Fibroblast of skin of scalp (primary cell): ENCODE results near the gene UNC45B.
"Not testable (repeated sequence)": the region's sequence is repeated elsewhere in the genome, so short reads cannot be mapped to it uniquely, and the experiment has no call there.

Experiments used
- DNase-seq: peaks from one replicate; pipeline ENCODE4 v3.0.0-alpha.2; 2013

The UNC45B gene

DNA sequence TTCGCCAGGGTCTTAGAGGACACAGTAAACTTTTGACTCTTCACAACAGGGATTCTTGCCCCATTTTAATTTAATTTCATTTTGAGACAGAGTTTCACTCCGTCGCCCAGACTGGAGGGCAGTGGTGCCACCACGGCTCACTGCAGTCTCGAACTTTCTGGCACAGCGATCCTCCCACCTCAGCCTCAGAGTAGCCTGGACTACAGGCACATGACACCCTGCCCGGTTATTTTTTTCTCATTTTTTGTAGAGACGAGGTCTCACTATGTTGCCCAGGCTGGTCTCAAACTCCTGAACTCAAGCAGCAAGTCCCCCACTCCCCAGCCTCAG lies 5.2 kb upstream of the UNC45B start:
- DNase-seq = no peak

- DNase-seq = no peak
These were observed 2.8 kb upstream of the UNC45B start for GRCh38 chr17:35144840-35145239.

DNA sequence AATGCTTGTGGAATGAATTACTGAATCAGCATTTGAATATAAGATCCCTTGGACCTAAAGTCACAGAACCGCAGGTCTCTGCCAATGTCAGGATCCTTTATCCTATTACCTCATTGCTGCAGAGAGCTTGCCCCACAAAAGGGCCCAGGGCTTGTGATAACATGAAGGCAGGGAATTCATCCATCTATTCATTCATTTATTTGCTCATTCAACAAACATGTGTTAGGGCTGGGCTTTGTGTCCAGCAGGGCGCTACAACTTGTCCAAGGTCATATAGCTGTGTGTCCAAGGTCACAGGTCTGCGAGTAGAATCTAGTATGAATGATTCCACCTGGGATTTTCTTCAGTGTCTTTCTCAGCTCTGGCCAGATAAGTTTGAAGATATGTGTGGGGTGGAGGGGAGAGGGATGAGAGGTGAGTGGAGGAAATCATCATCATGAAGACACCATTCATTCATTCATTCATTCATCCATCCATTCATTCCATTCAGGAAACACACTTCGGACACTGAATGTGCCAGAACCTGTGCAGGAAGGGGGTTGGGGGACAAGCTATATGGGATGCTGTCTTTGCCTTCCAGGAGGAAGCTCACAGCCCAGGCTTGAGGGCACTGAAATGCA lies 1.3 kb upstream of the UNC45B start:
- no peak for DNase-seq

- DNase-seq = no peak
These were observed 527 bp downstream of the UNC45B start for GRCh38 chr17:35148144-35148543.

- DNase-seq = no peak
These were observed 2.3 kb downstream of the UNC45B start for GRCh38 chr17:35149941-35150340.

DNA sequence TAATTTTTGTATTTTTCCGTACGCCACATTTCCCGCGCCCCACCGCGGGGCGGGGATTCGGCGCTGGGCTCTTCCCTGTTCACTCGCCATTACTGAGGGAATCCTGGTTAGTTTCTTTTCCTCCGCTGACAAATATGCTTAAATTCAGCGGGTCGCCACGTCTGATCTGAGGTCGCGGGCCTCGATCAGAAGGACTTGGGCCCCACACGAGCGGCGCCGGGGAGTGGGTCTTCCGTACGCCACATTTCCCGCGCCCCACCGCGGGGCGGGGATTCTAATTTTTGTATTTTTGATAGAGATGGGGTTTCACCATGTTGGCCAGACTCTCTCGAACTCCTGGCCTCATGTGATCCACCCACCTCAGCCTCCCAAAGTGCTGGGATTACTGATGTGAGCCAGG lies 3.5 kb downstream of the UNC45B start:
- not testable (repeated sequence) for DNase-seq

DNA sequence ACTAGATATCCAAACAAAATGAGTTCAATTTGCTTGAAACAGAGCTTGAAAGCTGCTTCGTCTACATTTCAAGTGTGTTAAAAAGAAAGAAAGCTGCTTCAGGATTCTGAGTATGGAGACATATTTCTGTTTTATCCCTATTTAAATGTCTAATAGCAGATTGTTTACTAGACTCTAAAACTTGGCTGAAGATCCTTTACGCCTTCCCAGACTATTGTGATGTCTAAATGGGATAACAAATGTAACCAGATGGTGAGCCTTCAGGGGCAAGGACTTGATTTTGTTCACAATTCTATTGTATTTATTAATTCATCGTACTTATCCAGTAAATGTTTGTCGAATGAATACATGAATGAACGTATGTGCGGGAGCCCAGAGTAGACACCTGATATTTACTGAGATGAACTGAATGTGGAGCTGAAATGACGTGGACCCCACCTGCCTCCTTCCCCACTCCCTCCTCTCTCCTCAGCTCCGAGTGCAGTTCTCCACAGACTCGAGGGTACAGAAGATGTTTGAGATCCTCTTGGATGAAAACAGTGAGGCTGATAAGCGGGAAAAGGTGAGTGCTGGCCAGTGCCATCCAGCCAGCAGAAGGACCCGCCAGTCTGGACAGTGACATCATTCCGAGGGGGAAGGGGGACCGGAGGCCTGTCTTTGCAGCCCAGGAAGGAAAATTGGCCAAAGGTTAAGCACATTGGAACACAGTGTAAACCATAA lies 5.0 kb downstream of the UNC45B start:
- no peak for DNase-seq

- DNase-seq = no peak
These were observed 6.9 kb downstream of the UNC45B start for GRCh38 chr17:35154196-35155165.

GRCh38 chr17:35155246-35155645 lies 7.6 kb downstream of the UNC45B start:
- no peak for DNase-seq

- no peak for DNase-seq
These were observed 12.3 kb downstream of the UNC45B start for GRCh38 chr17:35159940-35160339.

DNA sequence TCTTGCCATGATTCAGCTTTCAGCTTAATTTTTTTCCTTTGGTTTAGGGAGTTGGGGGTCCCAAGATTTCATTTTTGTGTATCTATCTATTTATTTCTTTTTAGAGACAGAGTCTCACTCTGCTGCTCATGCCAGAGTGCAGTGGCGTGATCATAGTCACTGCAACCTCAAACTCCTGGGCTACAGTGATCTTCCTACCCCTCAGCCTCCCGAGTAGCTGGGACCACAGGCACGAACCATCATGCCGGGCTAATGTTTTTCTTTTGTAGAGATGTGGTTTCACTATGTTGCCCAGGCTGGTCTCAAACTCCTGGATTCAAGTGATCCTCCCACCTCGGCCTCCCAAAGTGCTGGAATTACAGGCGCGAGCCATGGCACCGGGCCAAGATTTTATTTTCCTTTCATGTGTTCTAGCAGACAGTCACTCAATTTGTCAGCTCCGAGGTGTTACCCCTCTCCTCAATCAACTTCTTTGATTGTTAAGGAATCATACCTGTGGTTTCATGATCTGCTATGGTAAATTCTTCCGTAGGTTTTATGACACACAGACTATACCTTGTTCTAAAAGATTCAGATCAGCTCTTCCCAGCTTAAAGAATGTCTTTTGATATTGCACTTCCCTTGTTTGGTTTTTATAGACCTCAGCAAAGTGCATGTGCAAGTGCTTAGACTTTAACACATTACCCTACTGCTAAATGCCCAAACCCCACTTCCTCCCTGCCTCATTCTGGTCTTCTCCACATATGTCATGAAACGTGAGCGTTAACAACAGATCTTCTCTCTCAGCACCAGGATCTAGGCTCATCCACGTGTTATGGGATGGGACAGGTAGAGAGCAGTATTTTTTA lies 13.0 kb downstream of the UNC45B start:
- no peak for DNase-seq

- no peak for DNase-seq
These were observed 13.7 kb downstream of the UNC45B start for GRCh38 chr17:35161281-35161761.

DNA sequence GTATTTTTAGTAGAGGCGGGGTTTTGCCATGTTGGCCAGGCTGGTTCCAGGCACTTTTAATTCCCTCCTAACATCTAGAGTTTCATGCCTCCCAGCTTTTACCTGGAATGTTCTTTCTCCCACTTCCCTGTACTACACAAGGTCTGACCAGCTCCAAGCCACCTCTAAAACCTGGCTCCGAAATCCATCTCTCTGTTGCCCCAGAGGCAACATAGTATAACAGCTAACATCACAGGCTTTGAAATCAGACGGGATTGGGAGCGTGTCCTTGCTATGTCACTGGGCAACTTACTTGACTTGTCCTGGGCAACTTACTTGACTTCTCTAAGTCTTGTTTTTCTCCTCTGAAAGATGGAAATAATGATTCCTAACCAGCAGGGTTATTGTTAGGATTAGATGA lies 15.1 kb downstream of the UNC45B start:
- no peak for DNase-seq

DNA sequence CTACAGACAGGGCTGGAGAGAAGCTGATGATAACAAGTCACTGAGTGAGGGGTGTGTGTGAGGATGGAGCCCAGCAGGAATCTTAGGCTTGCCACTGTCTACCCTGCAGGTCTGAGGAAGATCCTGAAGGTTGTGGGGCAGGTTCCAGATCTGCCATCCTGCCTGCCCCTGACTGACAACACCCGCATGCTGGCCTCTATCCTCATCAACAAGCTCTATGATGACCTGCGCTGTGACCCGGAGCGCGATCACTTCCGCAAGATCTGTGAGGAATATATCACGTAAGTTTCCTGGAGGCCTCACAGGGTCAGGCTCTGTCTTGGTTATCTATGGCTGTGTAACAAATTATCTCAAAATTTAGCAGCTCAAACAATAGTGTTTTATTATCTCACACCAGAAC lies 16.3 kb downstream of the UNC45B start:
- no peak for DNase-seq

DNA sequence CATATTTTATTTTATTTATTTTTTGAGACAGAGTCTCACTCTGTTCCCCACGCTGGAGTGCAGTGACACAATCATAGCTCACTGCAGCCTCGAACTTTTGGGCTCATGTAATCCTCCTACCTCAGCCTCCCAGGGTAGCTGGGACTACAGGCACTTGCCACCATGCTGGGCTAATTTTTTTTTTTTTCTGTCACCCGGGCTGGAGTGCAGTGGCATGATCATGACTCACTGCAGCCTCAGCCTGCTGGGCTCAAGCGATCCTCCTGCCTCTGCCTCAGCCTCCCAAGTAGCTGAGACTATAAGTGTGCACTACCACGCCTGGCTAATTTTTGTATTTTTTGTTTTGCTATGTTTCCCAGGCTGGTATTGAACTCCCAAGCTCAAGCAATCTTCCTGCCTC lies 17.1 kb downstream of the UNC45B start:
- no peak for DNase-seq

- DNase-seq = no peak
These were observed 18.9 kb downstream of the UNC45B start for GRCh38 chr17:35166526-35166925.

- no peak for DNase-seq
These were observed 19.4 kb downstream of the UNC45B start for GRCh38 chr17:35167046-35167445.

- peak; percentile 12 for DNase-seq
These were observed 20.0 kb downstream of the UNC45B start for GRCh38 chr17:35167666-35168065.

DNA sequence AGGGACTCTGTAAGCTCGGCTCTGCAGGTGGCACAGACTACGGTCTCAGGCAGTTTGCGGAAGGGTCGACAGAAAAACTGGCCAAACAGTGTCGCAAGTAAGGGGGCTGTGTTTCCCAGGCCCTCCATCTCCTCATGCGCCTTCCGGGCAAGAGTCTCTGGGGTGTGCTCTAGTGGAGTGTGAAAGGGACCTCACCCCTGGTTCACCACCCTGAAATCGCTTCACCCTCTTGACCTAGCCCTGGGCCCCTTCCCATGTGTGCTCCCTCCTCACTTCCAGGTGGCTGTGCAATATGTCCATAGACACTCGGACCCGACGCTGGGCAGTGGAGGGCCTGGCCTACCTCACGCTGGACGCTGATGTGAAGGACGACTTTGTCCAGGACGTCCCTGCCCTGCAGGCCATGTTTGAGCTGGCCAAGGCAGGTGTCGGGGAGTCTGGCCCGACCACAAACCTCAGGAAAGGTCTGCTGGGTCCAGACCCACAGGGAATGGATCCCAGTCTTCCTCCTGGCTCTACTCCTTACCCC lies 22.3 kb downstream of the UNC45B start:
- DNase-seq = no peak

GRCh38 chr17:35170968-35171771 lies 23.6 kb downstream of the UNC45B start:
- peak; percentile 29 for DNase-seq

DNA sequence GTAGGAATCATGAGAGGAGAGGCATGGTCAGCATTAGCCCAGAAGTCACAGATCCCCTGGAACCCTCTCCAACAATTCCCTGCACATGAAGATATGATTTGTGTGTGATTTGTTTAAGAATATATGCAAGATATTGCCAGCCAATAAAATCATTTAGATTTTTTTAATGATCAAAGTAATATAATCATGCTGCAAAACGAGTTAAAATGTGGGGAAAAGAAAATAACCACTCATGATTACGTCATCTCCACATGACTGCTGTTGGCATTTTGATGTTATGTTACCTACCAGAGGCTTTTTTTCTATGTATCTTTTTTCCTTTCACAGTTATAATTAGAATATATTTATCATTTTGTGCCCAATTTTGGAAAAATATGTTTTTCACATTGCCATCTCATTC lies 24.2 kb downstream of the UNC45B start:
- no peak for DNase-seq
